Mesenteric fat pad (tissue), 1 donor: Measurements from ENCODE around the gene OSBPL9. TPM values are rescaled to one million over a fixed set of nuclear protein-coding genes. Genes with fewer than 3 reads are reported as not detected.
"Not testable (repeated sequence)": the region's sequence is repeated elsewhere in the genome, so short reads cannot be mapped to it uniquely, and the experiment has no call there.

Experiments used
- DNase-seq: peaks from one replicate; pipeline ENCODE4 v3.0.0-alpha.2; 2020; ENCODE audit warnings: low spot score
- total RNA-seq: library from RNA; stranded (reverse); fragmentation: NEBNext Ultra II Directional; extraction: Animal tissue kit (Norgen Biotek cat#: 25700); gene quantifications from one replicate; pipeline ENCODE4 v1.2.1, GENCODE V29; 2021
- donor health status: DM: yes; HTN: yes; CAD: no.

The OSBPL9 gene
- total RNA-seq, 1 donor from 2014 or later: 51.6 TPM

DNA sequence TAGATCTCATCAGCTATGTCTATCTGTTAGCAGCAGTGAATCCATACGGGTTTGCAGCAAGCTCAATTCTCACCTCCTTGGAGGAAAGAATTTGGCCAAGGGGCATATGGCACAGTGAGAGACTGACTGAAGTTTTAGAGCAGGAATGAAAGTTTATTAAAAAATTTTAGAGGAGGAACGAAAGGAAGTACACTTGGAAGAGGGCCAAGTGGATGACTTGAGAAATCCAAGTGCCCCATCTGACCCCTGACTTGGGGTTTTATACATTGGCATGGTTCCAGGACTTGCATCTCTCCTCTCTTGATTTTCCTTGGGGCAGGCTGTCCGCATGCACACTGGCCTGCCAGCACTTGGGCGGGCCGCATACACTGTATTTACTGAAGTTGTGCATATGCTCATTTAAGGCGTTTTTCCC is 9.2 kb upstream of the OSBPL9 start:
- DNase-seq: no peak

- DNase-seq: not testable (repeated sequence)
Measured at GRCh38 chr1:51610104-51610503, 6.8 kb upstream of the OSBPL9 start.

DNA sequence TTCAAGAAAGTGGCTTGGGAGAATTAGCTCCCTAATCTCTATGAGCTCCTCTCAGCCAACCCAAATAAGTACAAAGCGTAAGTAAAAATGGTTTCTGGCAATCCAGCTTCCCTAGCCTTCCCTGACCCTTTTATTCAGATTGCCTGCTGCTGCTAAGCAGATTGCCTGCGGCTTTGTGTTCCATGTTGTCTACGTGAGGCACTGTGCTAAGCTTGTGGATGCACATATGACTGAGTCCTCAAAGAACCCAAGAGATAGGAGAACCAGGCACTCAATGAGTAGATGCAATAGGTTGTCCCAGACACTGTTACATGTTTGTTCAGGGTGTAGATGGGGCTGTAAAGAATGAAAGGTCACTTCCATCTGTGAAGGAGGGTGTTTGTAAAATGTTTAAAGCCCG is 6.3 kb upstream of the OSBPL9 start:
- DNase-seq: no peak

DNA sequence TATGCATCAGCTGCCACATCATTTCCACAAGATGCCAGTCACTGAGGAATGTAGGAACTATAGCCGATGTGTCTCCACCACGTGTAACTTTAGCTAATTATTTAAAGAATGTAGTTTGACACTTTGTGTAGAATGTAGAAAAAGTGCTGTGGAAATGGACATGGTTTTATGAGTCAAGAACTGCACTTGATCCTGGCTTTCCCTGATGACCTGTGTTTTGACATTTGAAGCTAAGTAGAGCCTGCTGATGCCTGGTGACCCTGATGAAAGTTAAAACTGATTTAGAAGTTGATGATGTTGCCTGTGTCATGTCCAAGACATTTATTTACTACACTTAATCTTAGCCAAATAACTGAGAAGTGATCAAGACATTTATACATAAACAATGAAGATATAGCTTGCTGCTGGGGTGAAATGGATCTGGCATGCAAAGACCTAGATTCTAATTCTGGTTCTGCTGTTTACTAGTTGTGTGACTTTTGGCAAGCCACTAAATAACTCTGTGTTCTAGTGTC is 4.4 kb upstream of the OSBPL9 start:
- DNase-seq: no peak

- DNase-seq: no peak
Measured at GRCh38 chr1:51615780-51616291, 1.1 kb upstream of the OSBPL9 start.

- no peak for DNase-seq
Measured at GRCh38 chr1:51616490-51616889, 402 bp upstream of the OSBPL9 start.

DNA sequence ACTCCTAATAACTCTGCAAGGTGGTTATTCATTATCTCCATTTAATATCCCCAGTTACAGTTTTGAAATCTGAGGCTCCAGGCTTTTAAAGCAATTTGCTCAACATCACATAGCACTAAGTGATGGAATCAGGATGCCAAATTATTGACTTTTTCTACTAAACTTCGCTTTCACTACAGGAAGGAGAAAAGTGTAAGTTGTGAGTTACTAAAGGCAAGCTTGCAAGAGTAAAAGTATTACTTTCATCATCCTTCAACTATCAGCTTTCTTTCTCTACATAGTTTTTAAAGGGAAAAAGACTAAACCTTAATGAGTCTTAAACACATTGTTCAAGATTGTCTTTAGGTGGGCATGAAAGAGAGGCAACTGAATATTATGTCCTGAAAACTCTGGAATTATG is 1.8 kb downstream of the OSBPL9 start:
- DNase-seq: no peak

DNA sequence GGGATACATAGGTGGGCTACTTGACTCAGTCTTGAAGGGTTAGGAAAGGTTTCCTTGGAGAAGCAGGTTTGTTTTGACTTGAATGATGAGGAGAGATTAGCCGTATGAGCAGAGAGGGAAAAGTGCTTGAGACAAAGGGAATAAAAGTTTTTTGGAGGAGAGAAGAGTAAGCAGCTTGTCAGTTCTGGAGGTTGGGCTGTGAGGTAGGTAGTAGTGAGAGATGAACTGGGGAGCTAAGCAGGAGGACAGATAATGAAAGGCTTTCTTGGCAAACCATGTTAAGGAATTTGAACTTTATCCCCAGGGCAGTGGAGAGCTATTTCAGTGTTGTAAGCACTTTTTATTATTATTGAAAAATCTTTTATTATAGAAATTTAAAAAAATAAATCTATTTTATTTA is 3.6 kb downstream of the OSBPL9 start:
- DNase-seq: no peak

DNA sequence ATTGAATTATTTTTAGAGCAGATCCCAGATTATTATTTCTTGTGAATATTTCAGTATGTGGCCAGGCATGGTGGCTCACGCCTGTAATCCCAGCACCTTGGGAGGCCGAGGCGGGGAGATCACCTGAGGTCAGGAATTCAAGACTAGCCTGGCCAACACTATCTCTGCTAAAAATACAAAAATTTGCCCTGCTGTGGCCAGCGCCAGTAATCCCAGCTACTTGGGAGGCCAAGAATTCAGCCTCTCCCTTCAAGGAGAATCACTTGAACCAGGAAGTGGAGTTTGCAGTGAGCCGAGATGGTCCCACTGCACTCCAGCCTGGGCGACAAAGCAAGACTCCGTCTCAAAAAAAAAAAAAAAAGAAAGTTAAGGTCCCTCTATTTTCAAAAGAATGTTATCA is 4.3 kb downstream of the OSBPL9 start:
- no peak for DNase-seq

- no peak for DNase-seq
Measured at GRCh38 chr1:51621841-51622454, 5.1 kb downstream of the OSBPL9 start.

DNA sequence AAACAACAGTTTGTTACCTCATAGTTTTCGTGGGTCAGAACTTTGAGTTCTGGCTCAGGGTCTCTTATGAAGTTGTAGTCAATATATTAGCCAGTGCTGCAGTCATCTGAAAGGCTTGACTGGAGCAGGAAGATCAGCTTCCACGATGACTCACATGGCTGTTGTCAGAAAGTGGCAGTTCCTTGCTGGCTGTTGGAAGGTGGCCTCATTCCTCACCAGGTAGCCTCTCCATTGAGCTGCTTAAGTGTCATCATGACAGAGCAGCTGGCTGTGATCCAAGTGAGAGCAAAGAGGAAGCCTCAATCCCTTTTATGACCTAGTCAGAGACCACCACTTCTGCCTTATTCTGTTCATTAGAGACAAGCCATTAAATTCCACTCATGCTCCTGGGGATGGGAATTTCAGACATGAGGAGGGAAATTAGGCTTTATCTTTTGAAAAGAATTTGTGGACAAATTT is 5.6 kb downstream of the OSBPL9 start:
- no peak for DNase-seq

GRCh38 chr1:51623025-51623424 is 6.1 kb downstream of the OSBPL9 start:
- DNase-seq: no peak

GRCh38 chr1:51623450-51623849 is 6.6 kb downstream of the OSBPL9 start:
- no peak for DNase-seq

DNA sequence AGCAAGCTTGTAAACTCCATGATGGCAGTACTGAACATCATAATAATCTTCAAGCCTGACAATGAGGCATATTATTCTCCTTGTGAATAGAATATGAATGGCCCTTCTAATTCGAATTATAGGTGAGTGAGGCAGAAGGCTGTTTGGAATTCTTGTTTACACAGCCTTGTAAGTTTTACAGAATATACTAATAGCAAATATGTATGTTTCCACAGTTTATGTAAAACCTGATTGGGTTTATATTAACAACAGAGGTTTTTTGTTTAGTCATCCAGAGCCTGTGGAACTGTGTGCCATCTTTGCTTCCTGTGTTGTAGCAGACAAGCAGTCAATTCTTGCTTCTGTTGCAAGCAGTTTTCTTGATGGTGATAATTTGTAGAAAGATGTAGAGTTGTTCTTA is 8.0 kb downstream of the OSBPL9 start:
- no peak for DNase-seq

- DNase-seq: no peak
Measured at GRCh38 chr1:51627672-51628071, 10.8 kb downstream of the OSBPL9 start.

GRCh38 chr1:51628715-51629590 is 12.1 kb downstream of the OSBPL9 start:
- no peak for DNase-seq

GRCh38 chr1:51629918-51630317 is 13.0 kb downstream of the OSBPL9 start:
- DNase-seq: no peak

- no peak for DNase-seq
Measured at GRCh38 chr1:51630393-51630792, 13.5 kb downstream of the OSBPL9 start.

DNA sequence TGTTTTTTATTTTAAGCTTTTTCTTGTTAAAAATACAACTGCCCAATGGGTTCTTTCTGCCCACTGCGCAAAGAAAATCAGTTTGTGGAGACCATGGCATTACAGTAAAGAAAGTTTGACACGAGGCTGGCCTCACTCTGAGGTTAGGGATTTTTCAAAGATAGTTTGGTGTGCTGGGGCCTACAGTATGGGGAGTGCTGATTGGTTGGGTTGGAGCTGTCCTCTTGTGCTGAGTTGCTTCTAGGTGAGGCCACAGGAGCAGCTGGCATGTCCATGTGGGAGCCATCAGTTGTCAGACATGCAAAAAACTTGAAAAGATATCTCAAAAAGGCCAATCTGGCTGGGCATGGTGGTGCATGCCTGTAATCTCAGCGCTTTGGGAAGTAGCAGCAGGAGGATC is 14.0 kb downstream of the OSBPL9 start:
- no peak for DNase-seq

GRCh38 chr1:51631747-51632146 is 14.9 kb downstream of the OSBPL9 start:
- no peak for DNase-seq

- DNase-seq: no peak
Measured at GRCh38 chr1:51634618-51635017, 17.7 kb downstream of the OSBPL9 start.

DNA sequence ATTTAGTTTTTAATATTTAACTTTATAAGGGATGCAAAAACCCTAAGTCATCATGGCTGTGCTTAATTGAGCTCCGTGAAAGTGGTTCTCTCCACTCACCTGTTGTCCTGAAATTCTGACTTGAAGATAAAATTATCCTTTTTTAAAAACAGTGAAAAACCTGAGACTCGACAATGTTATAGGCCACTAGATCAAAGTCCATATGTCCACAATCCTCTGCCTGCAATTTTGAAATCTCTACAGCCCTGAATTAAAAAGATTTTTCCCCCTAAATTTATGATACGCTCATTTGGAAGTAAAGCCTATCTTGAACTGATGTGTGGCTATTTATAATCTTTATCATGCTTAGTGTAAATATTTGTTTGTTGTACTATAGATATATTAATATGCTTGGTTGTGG is 18.7 kb downstream of the OSBPL9 start:
- DNase-seq: no peak
